OCI-LY1 (cell line): Measurements from ENCODE around the gene SEMA4C.

Experiments
- H2AFZ ChIP-seq: fragments of 200-600 bp; sonication (generic), shearing (Covaris generic); 2 replicates; pipeline ENCODE4 v1.6.0; 2014; ENCODE audit warnings: antibody characterized with exemption, mild to moderate bottlenecking, low read length
- H3F3A ChIP-seq: fragments of 200-600 bp; sonication (generic), shearing (Covaris generic); 2 replicates; pipeline ENCODE4 v1.6.0; 2014; ENCODE audit warnings: mild to moderate bottlenecking, antibody characterized with exemption, low read length, moderate library complexity; ENCODE audit not compliant: insufficient read depth
- H3K27ac ChIP-seq: fragments of 200-600 bp; sonication (generic); 2 replicates; pipeline ENCODE4 v1.5.1; 2014; ENCODE audit warnings: low read length, mixed run types, mild to moderate bottlenecking, low read depth; ENCODE audit not compliant: poor library complexity, severe bottlenecking
- H3K27me3 ChIP-seq: fragments of 200-600 bp; sonication (generic); 2 replicates; pipeline ENCODE4 v1.6.0; 2014; ENCODE audit warnings: antibody characterized with exemption, mild to moderate bottlenecking, low read length, moderate library complexity; ENCODE audit not compliant: insufficient read depth
- H3K36me3 ChIP-seq: fragments of 200-600 bp; sonication (generic); 2 replicates; pipeline ENCODE4 v1.6.1; 2014; ENCODE audit warnings: mild to moderate bottlenecking, antibody characterized with exemption, low read length, moderate library complexity, mixed read lengths; ENCODE audit not compliant: insufficient read depth
- H3K4me1 ChIP-seq: fragments of 200-600 bp; sonication (generic); 2 replicates; pipeline ENCODE4 v1.5.1; 2014; ENCODE audit warnings: mild to moderate bottlenecking, low read length, moderate library complexity; ENCODE audit not compliant: insufficient read depth, severe bottlenecking
- H3K4me2 ChIP-seq: fragments of 200-600 bp; sonication (generic), shearing (Covaris generic); 2 replicates; pipeline ENCODE4 v1.6.1; 2014; ENCODE audit warnings: low read length
- H3K4me3 ChIP-seq: fragments of 200-600 bp; sonication (generic); 2 replicates; pipeline ENCODE4 v1.5.1; 2014; ENCODE audit warnings: low read length, low read depth, mild to moderate bottlenecking, mixed read lengths; ENCODE audit not compliant: poor library complexity, severe bottlenecking
- H3K79me2 ChIP-seq: fragments of 200-600 bp; shearing (Covaris generic); 2 replicates; pipeline ENCODE4 v1.6.1; 2016; ENCODE audit warnings: mixed run types, low read length, mixed read lengths; ENCODE audit not compliant: insufficient read depth
- H3K9ac ChIP-seq: fragments of 200-600 bp; sonication (generic), shearing (Covaris generic); 2 replicates; pipeline ENCODE4 v1.6.1; 2014; ENCODE audit warnings: mild to moderate bottlenecking, low read length, mixed read lengths
- H3K9me2 ChIP-seq: fragments of 200-600 bp; sonication (generic), shearing (Covaris generic); 2 replicates; pipeline ENCODE4 v1.6.1; 2014; ENCODE audit warnings: low read depth, mild to moderate bottlenecking, low read length, mixed read lengths
- H3K9me3 ChIP-seq: fragments of 200-600 bp; shearing (Covaris generic); 2 replicates; pipeline ENCODE4 v1.6.1; 2014; ENCODE audit warnings: low read length, mixed read lengths
- H4K20me1 ChIP-seq: fragments of 200-600 bp; sonication (generic), shearing (Covaris generic); 2 replicates; pipeline ENCODE4 v1.6.0; 2016; ENCODE audit warnings: mild to moderate bottlenecking, low read length; ENCODE audit not compliant: insufficient read depth
- EZH2 ChIP-seq: fragments of 200-600 bp; sonication (generic), shearing (Covaris generic); IDR thresholded peaks from 2 replicates; pipeline ENCODE4 v1.8.0; 2017; ENCODE audit warnings: borderline replicate concordance, mixed run types, mild to moderate bottlenecking, antibody characterized with exemption, low read length, moderate library complexity, mixed read lengths
- TF ChIP-seq, protein P1 (sequence below): fragments of 200-600 bp; sonication (generic), shearing (Covaris generic); IDR thresholded peaks from 2 replicates; pipeline ENCODE4 v1.5.1; 2017; ENCODE audit warnings: mild to moderate bottlenecking, antibody characterized with exemption, low read length, moderate library complexity, mixed read lengths

The SEMA4C gene

DNA sequence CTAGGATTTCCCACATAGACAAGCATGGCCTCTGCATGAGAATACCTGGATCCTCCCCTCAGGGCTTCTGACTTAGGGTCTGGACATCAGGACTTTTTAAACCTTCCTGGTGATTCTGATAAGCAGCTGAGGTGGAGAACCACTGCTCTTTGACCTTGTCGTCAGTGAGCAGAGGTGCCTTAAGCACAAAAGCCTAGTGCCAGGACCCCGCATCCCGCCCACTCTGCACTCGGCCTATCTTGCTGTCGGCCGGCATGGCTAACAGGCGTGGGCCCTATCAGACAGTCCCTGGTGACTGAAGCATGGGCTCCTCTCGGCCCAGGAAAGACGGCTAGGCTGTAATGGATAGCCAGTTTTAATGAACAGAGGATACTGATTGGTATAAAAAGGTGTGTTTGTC, 32.3 kb downstream of the SEMA4C start:
- no peak overlapping the region for H3K4me3 ChIP-seq
- no peak overlapping the region for H3K27ac ChIP-seq
- H4K20me1 ChIP-seq: no peaks in the 10 kb centered on the region
- no peaks in the 10 kb centered on the region for H3K27me3 ChIP-seq
- TF ChIP-seq EZH2: no peak
- TF ChIP-seq, protein P1, sequence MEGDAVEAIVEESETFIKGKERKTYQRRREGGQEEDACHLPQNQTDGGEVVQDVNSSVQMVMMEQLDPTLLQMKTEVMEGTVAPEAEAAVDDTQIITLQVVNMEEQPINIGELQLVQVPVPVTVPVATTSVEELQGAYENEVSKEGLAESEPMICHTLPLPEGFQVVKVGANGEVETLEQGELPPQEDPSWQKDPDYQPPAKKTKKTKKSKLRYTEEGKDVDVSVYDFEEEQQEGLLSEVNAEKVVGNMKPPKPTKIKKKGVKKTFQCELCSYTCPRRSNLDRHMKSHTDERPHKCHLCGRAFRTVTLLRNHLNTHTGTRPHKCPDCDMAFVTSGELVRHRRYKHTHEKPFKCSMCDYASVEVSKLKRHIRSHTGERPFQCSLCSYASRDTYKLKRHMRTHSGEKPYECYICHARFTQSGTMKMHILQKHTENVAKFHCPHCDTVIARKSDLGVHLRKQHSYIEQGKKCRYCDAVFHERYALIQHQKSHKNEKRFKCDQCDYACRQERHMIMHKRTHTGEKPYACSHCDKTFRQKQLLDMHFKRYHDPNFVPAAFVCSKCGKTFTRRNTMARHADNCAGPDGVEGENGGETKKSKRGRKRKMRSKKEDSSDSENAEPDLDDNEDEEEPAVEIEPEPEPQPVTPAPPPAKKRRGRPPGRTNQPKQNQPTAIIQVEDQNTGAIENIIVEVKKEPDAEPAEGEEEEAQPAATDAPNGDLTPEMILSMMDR: no peak
- peaks cover 27% of the 10 kb centered on the region for H3K36me3 ChIP-seq
- no peaks in the 10 kb centered on the region for H3K79me2 ChIP-seq
- H3F3A ChIP-seq: no peaks in the 10 kb centered on the region
- H3K4me1 ChIP-seq: peaks cover 27% of the 10 kb centered on the region
- H3K9me2 ChIP-seq: no peaks in the 10 kb centered on the region
- H3K9me3 ChIP-seq: no peaks in the 10 kb centered on the region
- no peak overlapping the region for H2AFZ ChIP-seq
- H3K9ac ChIP-seq: no peak overlapping the region
- H3K4me2 ChIP-seq: no peak overlapping the region

DNA sequence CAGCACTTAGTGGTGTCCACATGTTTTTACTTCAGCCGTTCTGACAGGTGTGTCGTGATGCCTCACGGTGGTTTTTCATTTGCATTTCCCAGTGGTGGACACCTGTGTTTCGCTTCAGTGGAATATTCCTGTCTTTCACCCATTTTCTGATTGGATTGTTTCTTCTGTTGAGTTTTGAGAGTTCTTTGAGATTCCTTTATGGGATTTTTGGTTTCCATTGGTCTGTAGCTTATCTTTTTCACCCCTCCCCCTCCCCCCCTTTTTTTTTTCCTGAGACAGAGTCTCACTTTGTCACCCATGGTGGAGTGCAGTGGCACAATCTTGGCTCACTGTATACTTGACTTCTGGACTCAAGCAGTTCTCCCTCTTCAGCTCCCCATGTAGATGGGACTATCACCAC, 34.0 kb downstream of the SEMA4C start:
- Histone ChIP-seq H3K9me2 (no peaks in the 10 kb centered on the region), H3F3A (no peaks in the 10 kb centered on the region), H3K27me3 (no peaks in the 10 kb centered on the region), H4K20me1 (no peaks in the 10 kb centered on the region), H2AFZ (no peak overlapping the region), H3K4me2 (no peak overlapping the region), H3K79me2 (no peaks in the 10 kb centered on the region), H3K4me1 (peaks cover 30% of the 10 kb centered on the region), H3K36me3 (peaks cover 44% of the 10 kb centered on the region), H3K9me3 (no peaks in the 10 kb centered on the region), H3K9ac (no peak overlapping the region), H3K27ac (no peak overlapping the region), H3K4me3 (no peak overlapping the region)
- TF ChIP-seq, protein P1: no peak
- TF ChIP-seq EZH2: no peak

DNA sequence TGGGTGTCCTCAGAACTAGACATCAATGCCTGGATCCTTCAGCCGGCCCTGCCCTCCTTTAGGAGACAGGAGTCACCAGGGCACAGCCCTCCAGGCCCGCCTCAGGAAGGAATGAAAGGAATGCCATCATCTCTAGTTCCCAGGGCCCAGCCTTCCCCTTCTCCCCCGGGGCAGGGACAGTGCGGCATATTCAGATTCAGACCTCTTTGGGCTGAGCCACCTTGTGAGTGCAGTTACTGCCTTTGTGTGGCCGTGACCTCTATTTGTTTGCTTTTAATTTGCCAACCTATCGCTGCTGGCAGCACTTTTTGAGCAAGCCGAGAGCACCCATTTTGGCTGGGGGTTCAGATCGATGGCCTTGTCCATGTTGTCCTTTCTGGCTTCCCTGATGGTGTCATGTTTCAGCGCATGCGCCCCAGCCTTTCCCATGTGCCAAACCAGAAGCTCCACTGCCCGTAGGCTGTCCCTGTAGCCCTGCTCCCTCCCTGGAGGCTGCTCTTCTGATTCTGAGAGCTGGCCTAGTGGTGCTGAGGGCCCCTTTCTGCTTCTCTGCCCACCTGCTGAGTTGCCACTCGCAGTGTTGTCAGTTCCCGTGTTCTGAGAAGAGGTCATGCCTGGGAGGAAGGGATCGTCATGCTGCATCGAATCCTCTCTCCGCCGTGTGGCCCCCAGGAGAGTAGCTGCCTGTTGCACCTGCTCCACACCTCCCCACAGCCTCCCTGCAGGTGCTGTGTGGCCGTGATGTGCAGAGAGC, 36.9 kb downstream of the SEMA4C start:
- no peak overlapping the region for H3K4me3 ChIP-seq
- no peaks in the 10 kb centered on the region for H3K9me3 ChIP-seq
- no peaks in the 10 kb centered on the region for H3K79me2 ChIP-seq
- no peaks in the 10 kb centered on the region for H4K20me1 ChIP-seq
- H3K36me3 ChIP-seq: peaks cover 68% of the 10 kb centered on the region
- H3K4me1 ChIP-seq: peaks cover 15% of the 10 kb centered on the region
- no peaks in the 10 kb centered on the region for H3K27me3 ChIP-seq
- TF ChIP-seq, protein P1: no peak
- no peak for TF ChIP-seq EZH2
- peak overlapping the region; percentile 63 for H3K27ac ChIP-seq
- H3K4me2 ChIP-seq: peak overlapping the region; percentile 17; the same call in 1 of the 2 replicates
- no peak overlapping the region; the same call in 1 of the 2 replicates for H3K9ac ChIP-seq
- no peak overlapping the region for H2AFZ ChIP-seq
- H3K9me2 ChIP-seq: no peaks in the 10 kb centered on the region
- H3F3A ChIP-seq: no peaks in the 10 kb centered on the region
